DMS153 (cell line): ENCODE results near the gene TRPM2.
"Not testable (repeated sequence)": the region's sequence is repeated elsewhere in the genome, so short reads cannot be mapped to it uniquely, and the experiment has no call there.

Experiments
- DNase-seq: peaks from one replicate; lab custom pipeline; 2025; lab: John Stamatoyannopoulos, UW

TRPM2 gene

DNA sequence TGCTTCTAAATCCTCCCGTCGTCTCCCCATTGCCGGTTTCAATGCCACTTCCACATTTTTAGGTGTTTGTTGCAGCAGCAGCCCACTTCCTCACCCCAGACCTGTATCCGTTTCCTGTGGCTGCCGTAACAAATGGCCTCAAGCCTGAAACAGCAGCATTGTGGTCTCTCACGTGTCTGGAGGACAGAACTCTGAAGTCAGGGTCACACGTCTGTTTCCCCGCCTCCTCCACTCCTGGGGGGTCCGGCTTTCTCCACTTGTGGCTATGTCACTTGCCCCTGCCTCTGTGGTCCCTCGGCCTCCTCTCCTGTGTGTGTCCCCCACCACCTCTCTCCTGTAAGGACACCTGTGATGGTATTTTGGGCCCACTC is 21.8 kb downstream of the TRPM2 start:
- DNase-seq = no peak

DNA sequence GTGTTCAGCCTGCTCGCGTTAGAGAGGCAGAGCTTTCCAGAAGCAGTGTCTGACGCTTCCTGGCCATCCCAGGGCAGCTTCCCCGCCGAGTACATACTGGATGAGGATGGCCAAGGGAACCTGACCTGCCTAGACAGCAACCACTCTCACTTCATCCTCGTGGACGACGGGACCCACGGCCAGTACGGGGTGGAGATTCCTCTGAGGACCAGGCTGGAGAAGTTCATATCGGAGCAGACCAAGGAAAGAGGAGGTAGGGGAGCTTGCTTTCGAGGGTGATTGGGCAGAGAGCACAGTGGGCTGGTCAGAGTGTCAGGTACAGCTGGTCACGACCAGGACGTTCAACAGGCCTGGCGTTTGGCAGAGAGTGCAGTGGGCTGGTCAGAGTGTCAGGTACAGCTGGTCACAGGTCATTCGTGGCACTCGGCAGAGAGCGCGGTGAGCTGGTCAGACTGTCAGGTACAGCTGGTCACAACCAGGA is 22.4 kb downstream of the TRPM2 start:
- no peak for DNase-seq

DNA sequence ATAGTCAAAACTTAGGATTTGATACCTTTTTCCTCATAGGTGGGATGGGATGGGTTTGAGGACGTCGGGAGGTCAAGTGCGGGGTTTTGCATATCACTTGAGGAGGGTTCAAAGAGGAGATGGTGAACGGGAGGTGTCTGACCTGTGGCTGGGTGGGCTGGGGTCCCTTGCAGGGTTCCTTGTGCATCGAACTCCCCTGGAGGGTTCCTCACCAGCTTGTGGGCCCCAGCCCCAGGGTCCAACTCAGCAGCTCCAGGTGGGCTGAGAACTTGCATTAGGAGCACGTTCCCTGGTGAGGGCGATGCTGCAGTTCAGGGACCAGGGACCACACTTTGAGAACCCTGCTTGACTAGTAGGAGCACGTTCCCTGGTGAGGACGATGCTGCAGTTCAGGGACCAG is 23.2 kb downstream of the TRPM2 start:
- DNase-seq = no peak

DNA sequence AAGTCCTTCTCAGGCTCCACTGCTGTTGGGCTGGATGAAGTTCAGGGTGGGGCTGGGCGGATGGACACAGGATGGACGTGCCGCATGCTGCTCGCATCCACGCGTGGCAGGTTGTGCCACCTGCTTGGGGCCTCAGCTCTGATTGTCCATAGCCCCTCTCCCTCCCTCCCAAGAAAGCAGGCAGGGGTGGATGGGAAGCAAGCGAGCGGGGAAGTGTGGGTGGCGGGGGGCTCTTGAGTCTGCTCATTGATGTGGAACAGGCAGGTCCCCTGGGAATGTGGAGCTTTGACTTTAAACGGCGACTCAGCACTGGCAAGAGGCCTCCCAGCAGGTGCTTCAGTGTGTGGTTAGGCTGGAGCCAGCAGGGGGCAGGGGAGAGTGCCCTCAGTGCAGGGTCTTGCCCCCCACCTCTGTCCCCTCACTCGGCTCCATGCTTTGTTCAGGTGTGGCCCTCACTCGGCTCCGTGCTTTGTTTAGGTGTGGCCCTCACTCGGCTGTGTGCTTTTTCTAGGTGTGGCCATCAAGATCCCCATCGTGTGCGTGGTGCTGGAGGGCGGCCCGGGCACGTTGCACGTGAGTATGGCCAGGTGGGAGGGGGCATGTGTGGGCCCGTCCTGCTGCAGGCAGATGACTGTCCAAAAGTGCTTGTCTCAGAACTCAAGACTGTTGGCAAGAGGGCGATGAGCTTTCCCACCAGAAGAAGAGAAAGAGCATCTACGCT is 23.9 kb downstream of the TRPM2 start:
- DNase-seq = no peak

DNA sequence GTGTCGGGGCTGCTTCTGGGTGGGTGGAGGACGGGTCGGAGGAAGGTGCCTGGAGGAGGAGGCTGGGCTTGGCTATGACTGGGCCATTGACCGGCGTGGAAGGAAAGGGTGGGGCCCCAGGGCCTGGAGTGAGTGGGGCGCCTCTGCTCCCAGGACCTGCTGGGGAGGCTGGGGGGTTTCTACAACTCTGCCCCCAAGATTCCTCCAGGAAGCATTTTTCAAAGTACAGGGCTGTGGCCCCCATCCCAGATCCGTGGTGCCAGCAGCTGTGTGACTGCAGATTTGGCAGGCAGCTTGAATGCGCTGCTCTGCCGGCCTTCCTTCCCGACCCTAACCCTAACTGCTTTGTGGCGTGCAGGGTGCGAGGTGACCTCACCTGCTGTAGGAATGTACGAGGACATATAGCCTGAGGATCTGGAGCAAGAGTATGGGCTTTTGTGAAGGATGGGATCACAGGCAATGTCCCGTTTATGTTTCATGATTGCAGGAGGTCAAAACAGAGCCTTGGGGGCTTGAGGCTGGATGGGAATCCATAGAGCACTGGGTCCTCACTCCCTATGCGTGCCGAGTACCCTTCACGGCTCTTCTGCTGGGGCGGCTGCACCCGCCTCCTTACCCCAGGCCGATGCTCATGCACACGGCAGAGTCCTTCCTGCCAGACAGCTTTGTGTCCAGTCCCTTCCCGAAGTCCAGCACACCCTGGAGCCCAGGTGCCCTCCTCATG is 24.7 kb downstream of the TRPM2 start:
- DNase-seq = no peak

DNA sequence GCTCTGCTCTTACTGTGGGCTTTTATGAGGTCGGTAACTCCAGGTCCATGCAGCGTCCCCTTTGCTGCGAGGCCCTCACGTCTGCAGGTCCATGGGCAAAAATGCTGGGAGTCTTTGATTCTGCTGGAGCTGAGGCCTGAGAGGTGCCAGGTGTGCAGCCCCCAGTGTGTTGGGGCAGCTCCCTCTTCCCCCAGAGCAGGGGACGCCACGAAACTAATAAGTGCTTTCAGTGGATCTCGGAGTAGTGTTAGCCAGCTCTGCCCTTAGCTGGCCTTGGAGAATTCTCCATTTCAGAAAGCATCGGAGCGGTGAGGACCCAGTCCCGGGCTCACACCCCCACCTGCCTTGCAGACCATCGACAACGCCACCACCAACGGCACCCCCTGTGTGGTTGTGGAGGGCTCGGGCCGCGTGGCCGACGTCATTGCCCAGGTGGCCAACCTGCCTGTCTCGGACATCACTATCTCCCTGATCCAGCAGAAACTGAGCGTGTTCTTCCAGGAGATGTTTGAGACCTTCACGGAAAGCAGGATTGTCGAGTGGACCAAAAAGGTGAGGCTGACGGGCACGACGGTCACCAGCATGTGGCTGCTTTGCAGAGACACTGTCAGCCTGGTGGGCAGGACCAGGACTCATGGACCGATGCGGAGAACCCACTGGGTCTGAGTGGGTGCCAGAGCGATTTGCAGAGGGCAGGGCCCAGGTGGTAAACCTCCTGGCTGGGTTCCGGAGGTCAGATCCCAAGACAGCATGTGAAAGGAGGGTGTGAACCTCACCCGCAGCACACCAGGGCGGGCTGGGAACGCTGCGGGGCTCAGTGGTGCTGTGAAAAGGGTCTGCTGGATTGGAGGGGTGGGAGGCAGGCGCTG is 25.5 kb downstream of the TRPM2 start:
- DNase-seq = no peak

DNA sequence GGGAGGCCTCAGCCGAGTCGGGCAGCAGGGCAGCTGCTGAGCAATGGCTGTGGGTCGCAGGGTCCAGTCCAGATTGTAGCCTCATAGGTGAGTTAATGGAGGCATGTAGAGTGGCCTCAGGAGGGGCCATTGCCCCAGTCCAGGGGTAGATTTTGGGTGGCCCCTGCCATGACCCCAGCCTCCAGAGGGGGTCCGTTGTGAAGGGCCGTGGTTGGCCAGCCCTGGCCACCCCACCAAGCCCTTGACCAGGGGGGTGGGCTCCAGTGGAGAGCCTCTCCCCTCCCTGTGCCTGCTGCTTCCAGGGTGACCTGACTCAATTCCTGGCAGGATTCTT is 26.1 kb downstream of the TRPM2 start:
- DNase-seq = no peak

DNA sequence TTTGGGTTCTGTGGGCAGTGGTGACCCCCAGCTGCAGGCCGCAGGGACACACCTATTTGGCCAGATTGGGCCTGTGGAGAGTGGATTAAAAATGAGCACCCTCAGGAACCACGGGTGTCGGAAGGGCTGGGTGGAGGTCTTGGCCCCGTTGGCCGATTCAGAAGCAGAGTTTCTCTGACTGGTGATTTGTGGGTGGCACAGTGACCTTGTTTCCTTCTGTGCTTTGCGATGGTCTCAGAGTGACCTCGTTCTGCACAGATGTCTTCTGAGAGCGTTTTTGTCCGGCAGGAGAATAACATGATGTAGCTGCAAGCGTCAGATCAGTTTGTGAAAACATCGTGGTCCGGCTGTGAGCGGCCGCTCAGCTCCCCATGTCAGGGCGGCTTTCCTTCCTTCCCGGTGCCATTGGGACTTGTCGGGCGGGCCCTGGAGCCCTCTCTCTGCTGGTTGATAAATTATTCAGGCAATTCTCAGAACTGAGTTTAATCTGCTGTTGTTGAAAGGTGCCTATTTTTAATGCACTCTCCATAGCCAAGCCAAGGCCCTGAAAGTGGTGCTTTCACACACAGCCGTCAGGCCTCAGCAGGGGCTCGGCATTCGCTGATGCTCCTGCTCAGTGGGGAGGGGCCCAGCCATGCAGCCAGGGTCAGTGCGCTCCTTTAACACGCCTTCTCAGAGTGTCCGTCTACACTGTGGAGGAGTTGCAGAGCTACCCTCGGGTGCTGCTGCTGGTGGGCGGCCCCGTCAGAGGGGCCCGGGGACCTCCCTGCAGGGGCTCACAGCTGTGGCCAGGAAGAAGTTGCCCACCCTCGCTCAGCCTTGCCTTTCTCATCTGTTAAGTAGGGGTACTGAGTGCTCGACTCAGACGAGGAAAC is 26.8 kb downstream of the TRPM2 start:
- DNase-seq = no peak

DNA sequence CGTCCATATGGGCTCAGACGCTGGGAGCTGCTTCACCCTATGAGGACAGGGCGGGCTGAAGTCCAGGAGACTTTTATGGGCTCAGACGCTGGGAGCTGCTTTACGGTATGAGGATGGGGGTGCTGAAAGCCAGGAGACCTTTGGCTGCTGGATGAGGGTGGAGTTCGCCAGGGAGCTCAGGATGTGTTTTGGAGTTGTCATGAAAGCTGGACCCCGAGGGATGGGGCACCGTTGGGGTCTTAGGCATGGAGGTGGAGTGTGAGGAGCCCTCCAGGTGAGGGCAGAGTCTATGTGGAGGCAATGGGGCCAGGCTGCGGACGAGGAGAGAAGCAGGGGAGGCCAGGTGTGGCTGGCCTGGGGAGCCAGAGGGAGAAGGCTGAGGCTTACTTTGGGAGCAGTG is 27.5 kb downstream of the TRPM2 start:
- no peak for DNase-seq

DNA sequence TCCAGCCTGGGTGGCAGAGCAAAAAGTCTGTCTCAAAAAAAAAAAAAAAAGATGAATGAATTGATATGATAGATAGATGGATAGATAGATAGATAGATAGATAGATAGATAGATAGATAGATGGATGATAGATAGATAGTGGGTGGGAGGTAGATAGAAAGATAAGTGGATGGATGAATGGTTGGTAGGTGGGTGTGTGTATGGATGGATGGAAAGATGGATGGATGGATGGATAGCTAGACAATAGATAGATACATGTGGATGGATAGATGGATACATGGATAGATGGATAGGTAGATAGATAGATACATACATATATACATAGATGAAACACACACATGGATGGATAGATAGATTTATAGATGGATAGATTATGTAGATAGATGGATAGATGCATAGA is 28.5 kb downstream of the TRPM2 start:
- no peak for DNase-seq

DNA sequence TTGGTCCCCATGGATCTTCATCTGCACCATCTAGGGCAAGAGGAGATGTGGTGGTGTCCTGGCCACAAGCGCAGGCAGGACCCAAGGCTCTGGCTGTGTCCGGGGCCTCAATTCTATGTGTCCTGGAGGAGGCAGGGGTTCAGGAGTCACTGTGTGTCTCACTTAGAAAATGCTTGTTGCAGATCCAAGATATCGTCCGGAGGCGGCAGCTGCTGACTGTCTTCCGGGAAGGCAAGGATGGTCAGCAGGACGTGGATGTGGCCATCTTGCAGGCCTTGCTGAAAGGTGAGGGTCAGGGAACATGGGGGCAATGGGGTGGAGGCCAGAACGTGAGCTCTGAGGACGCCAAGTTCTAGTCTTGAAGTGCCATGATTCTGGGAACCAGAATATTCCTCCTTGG is 29.1 kb downstream of the TRPM2 start:
- no peak for DNase-seq

DNA sequence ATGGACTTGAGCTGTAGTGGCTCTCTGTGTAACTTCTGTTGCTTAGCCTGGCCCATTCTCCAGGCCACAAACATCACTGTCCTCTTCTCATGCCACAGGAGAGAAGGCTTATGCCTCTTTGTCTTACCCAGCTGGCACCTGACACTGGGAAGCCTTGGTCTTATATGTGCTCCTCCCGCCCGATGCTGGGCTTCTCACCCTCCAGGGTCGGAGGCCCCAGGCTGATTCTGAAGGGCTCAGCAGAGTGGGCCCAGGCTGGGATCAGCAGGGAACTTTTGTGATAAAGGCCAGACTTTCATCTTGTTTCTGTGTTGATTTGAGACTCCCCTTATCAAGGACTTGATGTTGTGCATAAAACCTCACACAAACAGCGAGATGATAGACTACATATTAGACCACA is 29.8 kb downstream of the TRPM2 start:
- DNase-seq = no peak

DNA sequence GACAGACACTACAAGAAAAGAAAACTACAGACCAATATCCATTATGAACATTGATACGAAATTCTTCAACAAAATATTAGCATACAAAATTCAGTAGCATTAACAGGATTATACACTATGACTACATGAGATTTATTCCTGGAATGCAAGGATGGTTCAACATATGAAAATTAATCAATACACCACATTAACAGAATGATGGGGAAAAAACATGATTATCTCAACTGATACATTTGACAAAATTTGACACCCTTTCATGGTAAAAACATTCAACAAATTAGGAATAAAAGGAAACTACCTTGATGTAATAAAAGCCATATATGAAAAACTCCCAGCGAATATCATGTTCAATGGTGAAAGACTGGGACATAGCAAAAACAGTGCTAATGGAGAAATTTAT is 31.5 kb downstream of the TRPM2 start:
- DNase-seq = no peak

DNA sequence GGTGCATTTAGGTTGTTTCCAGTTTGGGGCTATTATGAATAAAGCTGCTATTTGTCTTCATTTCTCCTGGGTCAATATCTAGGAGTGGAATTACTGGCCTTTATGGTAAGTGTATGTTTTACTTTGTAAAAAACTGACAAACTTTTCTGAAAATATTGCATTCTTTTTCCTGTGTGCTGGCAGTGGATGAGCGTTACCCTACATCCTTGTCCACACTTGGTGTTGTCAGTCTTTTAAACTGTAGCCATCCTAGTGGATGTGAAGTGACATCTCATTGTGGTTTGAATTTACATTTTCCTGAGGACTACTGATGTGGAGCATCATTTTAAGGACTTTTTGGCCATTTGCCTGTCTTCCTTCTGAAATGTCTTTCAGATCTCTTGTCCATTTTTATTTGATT is 35.9 kb downstream of the TRPM2 start:
- DNase-seq = no peak

DNA sequence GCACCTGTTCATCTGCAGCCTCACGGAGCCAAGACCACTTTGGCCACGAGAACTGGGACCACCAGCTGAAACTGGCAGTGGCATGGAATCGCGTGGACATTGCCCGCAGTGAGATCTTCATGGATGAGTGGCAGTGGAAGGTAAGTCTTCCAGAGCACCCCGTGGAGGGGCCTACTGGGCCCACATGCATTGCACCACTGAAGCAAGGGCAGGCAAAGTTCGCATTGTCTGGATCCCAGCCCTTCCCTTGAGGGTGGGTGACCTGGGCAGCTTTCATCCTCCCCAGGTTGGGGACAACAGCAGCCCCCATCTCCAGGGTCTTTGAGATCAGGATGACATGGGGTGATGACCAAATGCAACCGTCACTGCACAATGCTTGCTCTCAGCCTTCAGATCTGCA is 37.5 kb downstream of the TRPM2 start:
- DNase-seq = no peak

DNA sequence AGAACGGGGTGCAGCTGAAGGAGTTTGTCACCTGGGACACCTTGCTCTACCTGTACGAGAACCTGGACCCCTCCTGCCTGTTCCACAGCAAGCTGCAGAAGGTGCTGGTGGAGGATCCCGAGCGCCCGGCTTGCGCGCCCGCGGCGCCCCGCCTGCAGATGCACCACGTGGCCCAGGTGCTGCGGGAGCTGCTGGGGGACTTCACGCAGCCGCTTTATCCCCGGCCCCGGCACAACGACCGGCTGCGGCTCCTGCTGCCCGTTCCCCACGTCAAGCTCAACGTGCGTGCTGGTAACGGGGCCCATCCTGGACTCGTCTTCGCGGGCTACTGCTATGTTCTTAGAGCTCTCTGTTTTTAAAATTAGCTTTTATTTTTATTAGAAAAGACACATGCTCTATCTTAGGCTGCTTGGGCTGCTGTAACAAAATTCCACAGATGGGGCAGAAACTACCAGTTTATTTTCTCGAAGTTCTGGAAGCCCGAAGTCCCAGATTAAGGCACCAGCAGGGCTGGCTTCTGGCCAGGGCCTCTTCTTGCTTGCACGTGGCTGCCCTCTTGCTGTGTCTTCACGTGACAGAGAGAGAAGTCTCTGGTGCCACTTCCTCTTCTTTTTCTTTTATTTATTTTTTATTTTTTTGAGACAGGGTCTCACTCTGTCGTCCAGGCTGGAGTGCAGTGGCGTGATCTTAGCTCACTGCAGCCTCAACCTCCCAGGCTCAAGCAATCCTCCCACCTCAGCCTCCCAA is 38.1 kb downstream of the TRPM2 start:
- no peak for DNase-seq

DNA sequence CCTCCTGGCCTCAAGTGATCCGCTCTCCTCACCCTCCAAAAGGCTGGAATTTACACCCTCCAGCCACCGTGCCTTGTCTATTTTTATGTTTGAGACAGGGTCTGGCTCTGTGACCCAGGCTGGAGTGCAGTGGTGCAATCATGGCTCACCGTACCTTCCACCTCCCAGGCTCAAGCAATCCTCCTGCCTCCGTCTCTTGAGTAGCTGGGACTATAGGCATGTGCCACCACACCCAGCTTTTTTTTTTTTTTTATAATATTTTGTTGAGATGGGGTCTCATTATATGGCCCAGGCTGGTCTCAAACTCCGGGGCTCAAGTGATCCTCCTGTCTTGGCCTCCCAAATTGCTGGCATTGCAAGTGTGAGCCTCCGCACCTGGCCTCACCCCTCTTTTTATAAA is 38.8 kb downstream of the TRPM2 start:
- no peak for DNase-seq

DNA sequence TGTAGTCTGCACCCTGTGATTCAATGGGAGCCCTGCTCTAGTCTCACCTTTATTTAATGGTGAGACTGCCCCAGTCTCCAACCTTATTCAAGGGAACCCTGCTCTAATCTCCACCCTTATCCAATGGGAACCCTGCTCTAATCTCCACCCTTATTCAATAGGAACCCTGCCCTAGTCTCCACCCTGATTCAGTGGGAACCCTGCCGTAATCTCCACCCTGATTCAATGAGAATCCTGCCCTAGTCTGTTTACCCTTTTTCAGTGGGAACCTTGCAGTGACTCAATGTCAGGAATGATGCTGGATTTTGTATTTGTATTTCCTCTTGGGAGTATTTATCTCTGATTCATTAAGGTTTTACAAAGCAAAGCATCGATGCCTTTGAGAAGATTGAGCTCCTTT is 39.5 kb downstream of the TRPM2 start:
- DNase-seq = no peak

DNA sequence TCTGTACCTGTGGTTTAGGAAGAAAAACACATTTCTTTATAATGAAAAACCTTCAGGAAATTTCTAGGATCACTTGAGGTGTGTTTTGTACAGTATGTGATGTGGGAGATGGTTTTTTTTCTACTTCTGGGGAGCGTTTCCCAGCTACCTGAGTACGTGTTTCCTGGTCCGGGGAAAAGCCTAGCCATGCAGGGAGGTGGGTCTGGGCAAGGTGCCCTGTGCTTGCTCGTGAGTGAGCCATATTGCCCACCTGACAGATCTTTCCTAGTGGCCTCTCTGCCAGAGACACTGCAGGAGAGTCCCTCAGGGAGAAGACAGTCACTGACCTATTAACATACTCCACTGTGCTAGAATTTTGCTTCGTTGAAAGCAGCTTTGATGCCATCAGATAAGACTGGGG is 41.3 kb downstream of the TRPM2 start:
- no peak for DNase-seq

DNA sequence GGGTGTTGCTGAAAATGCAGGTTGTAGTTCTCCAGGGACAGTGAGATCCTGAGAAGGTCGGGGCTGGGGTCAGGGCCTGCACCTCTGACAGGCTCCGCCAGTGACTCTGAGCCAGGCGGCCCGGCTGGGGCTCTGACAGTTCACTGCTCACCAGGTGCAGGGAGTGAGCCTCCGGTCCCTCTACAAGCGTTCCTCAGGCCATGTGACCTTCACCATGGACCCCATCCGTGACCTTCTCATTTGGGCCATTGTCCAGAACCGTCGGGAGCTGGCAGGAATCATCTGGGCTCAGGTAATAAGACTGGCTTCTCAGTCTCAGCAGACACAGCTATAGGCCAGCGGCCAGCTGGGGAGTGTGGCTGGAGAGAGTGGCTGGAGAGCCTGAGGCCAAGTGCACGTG is 41.8 kb downstream of the TRPM2 start:
- no peak for DNase-seq

DNA sequence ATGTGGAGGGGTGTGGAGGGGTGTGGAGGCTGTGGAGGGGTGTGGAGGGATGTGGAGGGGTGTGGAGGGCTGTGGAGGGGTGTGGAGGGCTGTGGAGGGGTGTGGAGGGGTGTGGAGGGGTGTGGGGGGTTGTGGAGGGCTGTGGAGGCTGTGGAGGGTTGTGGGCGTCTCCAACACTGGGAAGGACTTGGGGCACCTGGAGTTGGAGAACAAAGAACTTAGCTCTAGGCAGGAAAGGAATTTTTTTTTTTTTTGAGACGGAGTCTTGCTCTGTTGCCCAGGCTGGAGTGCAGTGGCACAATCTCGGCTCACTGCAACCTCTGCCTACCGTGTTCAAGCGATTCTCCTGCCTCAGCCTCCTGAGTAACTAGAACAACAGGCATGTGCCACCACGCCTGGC is 43.4 kb downstream of the TRPM2 start:
- not testable (repeated sequence) for DNase-seq
